Pancreas (tissue), 10 donors: Measurements from ENCODE around the gene EMC8. TPM values are rescaled to one million over a fixed set of nuclear protein-coding genes. Genes with fewer than 3 reads are reported as not detected.
A peak's percentile ranks its signal among the peaks of the same experiment; 100 is the strongest.

Source experiments
- ATAC-seq, 4 donors: fragments of 200-7000 bp; cut with Tn5 transposase; one replicate each; pipeline versions ENCODE4 v1.8.0 to v1.9.1; 2020; ENCODE audit warnings: mild to moderate bottlenecking in 4 of 4, moderate library complexity in 4 of 4
- DNase-seq, 6 donors: peaks; one replicate each; pipeline ENCODE4 v3.0.0-alpha.2; 2020
- FAIRE-seq: peaks from 2 replicates; lab custom pipeline; 2012; peaks lifted over from hg19 to GRCh38; lab: Jason Lieb, UNC
- H3K27ac ChIP-seq, 4 donors: fragments of 200-600 bp; sonication (generic); 1 replicate in 3 of 4; 2 replicates in 1 of 4; pipeline versions ENCODE4 v1.5.0 to v1.8.0; 2020
- H3K27me3 ChIP-seq, 4 donors: fragments of 200-600 bp; one replicate each; pipeline ENCODE4 v1.8.0; 2021
- H3K36me3 ChIP-seq, 3 donors: fragments of 200-600 bp; sonication (generic) in 1 of 3; one replicate each; pipeline versions ENCODE4 v1.5.0 to v1.8.0; 2020 to 2021
- H3K4me1 ChIP-seq, 3 donors: fragments of 200-600 bp; one replicate each; pipeline ENCODE4 v1.8.0; 2021
- H3K4me3 ChIP-seq, 4 donors: fragments of 200-600 bp; sonication (generic) in 2 of 4; one replicate each; pipeline versions ENCODE4 v1.5.0 to v1.8.0; 2020 to 2021
- H3K9me3 ChIP-seq, 4 donors: fragments of 200-600 bp; one replicate each; pipeline ENCODE4 v1.8.0; 2021
- WGBS, 2 donors: extraction: QIAGEN DNeasy Blood & Tissue Kit; methylation state at CpG; one replicate each; pipeline ENCODE4 v1.1.7; 2013; 5-methylcytosine and 5-hydroxymethylcytosine counted together
- intact Hi-C, 3 donors: fragments of 100-400 bp; cut with DNase I; formaldehyde crosslinking; loops; one replicate each; pipeline versions ENCODE4 v1.11.1 to v1.14.2; 2022
- polyA plus RNA-seq, 2 donors: library from polyadenylated mRNA; stranded (reverse); fragments of 200-250 nt; gene quantifications; one replicate each; pipeline ENCODE4 v1.2.3, GENCODE V29; 2013
- total RNA-seq, 6 donors: library from RNA; stranded (reverse); fragmentation: NEBNext Ultra II Directional in 4 of 6; extraction: Animal tissue kit (Norgen Biotek cat#: 25700) in 4 of 6; gene quantifications; one replicate each; pipeline versions ENCODE4 v1.2.1 to v1.2.4, GENCODE V29; 2021 to 2023
- TF ChIP-seq, protein P1 (sequence below), 4 donors: fragments of 200-600 bp; sonication (generic) in 3 of 4; IDR thresholded peaks; one replicate each; pipeline versions ENCODE4 v1.5.0 to v1.8.0; 2021; ENCODE audit warnings: antibody characterized with exemption in 4 of 4
- donor health status: healthy with polysubstance abuse.
- donor health status: DM: no; HTN: no; CAD: no; lungs with moderate emphysema.
- donor health status: DM: no; HTN: no; CAD: no.
- donor health status: control.
- donor health status: control.
- donor health status: Bipolar disorder and iron deficiency.
- donor health status: DM: yes; HTN: yes; CAD: no.
- donor health status: DM: no; HTN: no; CAD: no.
- donor health status: DM: no; HTN: no; CAD: no.
- donor health status: DM: yes; HTN: yes; CAD: no.

The EMC8 gene
- total and polyA plus RNA-seq, 8 donors = 6.8 to 14.2 (median 9.8) TPM

DNA sequence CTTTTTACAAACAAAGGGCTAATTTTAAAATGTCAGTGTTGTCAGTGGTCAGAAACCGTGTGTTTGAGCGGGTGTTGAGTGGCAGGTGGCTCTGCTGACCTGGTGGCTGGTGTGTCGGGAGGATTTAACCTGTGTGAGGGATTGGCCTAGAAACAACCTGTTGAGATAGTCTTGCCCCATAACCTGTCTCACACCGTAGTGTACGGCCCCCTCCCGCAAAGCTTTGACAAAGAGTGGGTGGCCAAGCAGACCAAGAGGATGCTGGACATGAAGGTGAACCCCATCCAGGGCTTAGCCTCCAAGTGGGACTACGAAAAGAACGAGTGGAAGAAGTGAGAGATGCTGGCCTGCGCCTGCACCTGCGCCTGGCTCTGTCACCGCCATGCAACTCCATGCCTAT is 7.2 kb upstream of the EMC8 start:
- Histone ChIP-seq H3K9me3 (no peaks in the 10 kb centered on the region), H3K4me1 (peaks cover 0 to under 1% (median 0%) of the 10 kb centered on the region in 3 donors), H3K4me3 (no peak overlapping the region), H3K27me3 (no peaks in the 10 kb centered on the region), H3K27ac (no peak overlapping the region), H3K36me3 (peaks cover 0 to 46% (median 22%) of the 10 kb centered on the region in 3 donors)
- intact Hi-C loops = no loop called here
- no peak for FAIRE-seq
- ATAC-seq = no peak
- DNase-seq = peak in 2 of 6 donors; percentile 9 to 15
- TF ChIP-seq, protein P1, sequence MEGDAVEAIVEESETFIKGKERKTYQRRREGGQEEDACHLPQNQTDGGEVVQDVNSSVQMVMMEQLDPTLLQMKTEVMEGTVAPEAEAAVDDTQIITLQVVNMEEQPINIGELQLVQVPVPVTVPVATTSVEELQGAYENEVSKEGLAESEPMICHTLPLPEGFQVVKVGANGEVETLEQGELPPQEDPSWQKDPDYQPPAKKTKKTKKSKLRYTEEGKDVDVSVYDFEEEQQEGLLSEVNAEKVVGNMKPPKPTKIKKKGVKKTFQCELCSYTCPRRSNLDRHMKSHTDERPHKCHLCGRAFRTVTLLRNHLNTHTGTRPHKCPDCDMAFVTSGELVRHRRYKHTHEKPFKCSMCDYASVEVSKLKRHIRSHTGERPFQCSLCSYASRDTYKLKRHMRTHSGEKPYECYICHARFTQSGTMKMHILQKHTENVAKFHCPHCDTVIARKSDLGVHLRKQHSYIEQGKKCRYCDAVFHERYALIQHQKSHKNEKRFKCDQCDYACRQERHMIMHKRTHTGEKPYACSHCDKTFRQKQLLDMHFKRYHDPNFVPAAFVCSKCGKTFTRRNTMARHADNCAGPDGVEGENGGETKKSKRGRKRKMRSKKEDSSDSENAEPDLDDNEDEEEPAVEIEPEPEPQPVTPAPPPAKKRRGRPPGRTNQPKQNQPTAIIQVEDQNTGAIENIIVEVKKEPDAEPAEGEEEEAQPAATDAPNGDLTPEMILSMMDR (IDR thresholded peaks at IDR 0.05) = no peak
- WGBS, 2 donors = 93 to 95% methylated on average over 11 of the region's 11 CpGs

DNA sequence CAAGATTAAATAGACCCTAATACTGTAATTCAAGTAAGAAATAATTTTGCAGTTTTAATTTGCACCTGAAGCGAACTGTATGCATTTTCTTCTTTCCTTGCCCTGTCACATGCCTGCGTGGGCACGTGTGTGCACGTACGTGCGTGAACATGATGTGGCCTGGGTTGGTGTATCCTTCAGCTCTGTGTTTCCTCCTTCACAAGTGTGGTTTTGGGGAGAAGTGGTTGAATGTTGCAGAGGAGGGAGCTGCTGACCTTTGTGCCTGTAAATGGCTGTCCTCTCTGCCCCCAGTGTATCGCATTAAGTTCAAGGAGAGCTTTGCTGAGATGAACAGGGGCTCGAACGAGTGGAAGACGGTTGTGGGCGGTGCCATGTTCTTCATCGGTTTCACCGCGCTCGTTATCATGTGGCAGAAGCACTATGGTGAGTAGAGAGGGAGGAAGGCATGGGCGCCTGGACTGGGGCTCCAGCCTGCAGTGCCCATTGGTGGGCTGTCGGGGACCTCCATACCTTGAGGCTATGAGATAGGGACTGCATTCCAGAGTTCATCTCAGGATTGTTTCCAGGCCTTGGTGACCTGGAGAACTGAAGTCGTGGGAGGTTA is 6.2 kb upstream of the EMC8 start:
- H3K36me3 ChIP-seq = peaks cover 0 to 47% (median 22%) of the 10 kb centered on the region in 3 donors
- intact Hi-C loops = no loop called here

DNA sequence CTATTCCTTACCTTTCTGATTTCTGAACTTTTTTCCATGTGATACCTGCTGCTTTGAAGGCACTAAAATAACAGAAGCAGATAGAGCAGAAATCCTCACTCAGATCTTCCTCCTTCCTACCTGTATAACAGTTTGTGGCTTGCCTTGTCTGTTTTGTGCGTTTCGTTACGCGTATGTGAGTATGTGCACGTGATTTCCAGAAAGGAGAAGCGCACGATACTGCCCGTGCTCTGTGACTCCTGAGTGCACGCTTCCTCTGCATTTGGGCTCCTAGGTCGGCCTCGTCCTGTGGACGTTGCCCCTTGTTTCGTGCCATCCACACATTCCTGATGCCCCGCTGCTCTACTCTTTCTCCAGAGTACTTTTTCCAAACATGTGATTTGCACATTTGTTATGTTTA is 4.2 kb upstream of the EMC8 start:
- intact Hi-C loops = no loop called here
- 73 to 74% methylated on average over 14 of the region's 14 CpGs for WGBS, 2 donors
- H3K4me1 ChIP-seq = peaks cover 8 to 12% (median 10%) of the 10 kb centered on the region in 3 donors
- peaks cover 0 to 47% (median 22%) of the 10 kb centered on the region in 3 donors for H3K36me3 ChIP-seq
- FAIRE-seq = no peak
- no peak for ATAC-seq
- no peaks in the 10 kb centered on the region for H3K9me3 ChIP-seq
- TF ChIP-seq, protein P1 (IDR thresholded peaks at IDR 0.05) = no peak
- H3K4me3 ChIP-seq = no peak overlapping the region
- H3K27me3 ChIP-seq = no peaks in the 10 kb centered on the region
- DNase-seq = peak in 1 of 6 donors; percentile 15
- H3K27ac ChIP-seq = no peak overlapping the region

More for the DNA sequence above, 6.2 kb upstream of the EMC8 start:
- Histone ChIP-seq H3K4me3 (no peak overlapping the region), H3K27me3 (no peaks in the 10 kb centered on the region), H3K27ac (no peak overlapping the region), H3K9me3 (no peaks in the 10 kb centered on the region), H3K4me1 (peaks cover 5 to 10% (median 7%) of the 10 kb centered on the region in 3 donors)
- peak in 2 of 6 donors; percentile 20 to 38 for DNase-seq
- WGBS, 2 donors = 81 to 83% methylated on average over 18 of the region's 18 CpGs
- no peak for ATAC-seq
- FAIRE-seq = no peak
- TF ChIP-seq, protein P1 (IDR thresholded peaks at IDR 0.05) = no peak

DNA sequence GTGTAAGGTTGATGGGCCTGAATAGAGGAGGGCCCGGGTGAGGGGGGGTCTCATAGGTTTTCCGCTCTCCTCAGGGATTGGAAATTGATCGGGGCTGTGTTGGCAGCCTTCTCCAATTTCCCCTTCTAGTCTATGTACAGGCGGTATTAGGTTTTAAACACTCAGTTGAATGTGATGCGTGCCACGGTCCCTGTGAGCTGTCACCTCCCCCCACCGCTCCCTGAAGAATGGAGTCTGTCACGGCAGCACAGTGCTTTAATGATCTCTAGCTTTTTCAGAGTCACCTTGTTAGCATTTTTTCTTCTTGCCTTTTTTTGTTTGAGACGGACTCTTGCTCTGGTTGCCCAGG is 951 bp upstream of the EMC8 start:
- Histone ChIP-seq H3K9me3 (no peaks in the 10 kb centered on the region), H3K27me3 (no peaks in the 10 kb centered on the region), H3K4me3 (peak overlapping the region; percentile 79 to 99 (median 88)), H3K4me1 (peaks cover 8 to 21% (median 18%) of the 10 kb centered on the region in 3 donors), H3K27ac (peak overlapping the region; percentile 72 to 86 (median 78)), H3K36me3 (peaks cover 0 to 35% (median 12%) of the 10 kb centered on the region in 3 donors)
- peak in 2 of 4 donors; percentile 1 to 4 for ATAC-seq
- 3 to 4% methylated on average over 9 of the region's 9 CpGs for WGBS, 2 donors
- intact Hi-C loops = no loop called here
- TF ChIP-seq, protein P1 (IDR thresholded peaks at IDR 0.05) = no peak
- no peak for DNase-seq
- no peak for FAIRE-seq

DNA sequence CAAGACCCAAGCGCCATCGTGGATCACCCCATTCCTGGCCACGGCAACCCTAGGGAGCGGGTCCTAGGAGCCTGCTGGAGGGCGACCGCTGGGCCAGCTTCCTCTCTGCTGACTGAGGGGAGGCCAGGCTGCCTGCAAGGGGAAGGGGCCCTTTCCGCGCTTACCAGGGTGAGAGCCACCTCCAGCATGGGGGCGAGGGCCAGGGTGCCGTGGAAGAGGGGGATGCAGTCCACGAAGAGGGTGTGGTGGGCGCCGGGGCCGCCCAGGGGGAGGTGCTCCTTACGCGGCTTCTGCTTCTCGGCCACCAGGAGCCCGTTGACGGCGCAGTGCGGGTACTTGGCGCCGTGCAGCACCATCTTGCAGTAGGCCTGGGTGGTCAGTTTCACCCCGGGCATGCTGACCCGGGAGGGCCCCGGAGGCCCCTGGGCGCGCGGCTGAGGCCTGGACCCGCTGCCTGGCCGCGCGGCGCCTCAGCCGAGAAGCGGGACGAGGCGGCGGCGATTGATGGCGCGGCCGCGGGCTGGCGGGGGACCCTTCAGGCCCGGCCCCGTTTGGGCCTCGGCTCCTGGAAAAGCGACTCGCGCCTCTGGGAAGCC is 345 bp downstream of the EMC8 start:
- ATAC-seq = peak; percentile 14 to 40 (median 24)
- Histone ChIP-seq H3K27me3 (no peaks in the 10 kb centered on the region), H3K36me3 (peaks cover 0 to 25% (median 2%) of the 10 kb centered on the region in 3 donors), H3K4me1 (peaks cover 8 to 21% (median 18%) of the 10 kb centered on the region in 3 donors), H3K9me3 (no peaks in the 10 kb centered on the region), H3K4me3 (peak overlapping the region; percentile 79 to 99 (median 88)), H3K27ac (peak overlapping the region in 2 of 4 donors; percentile 72 to 86)
- TF ChIP-seq, protein P1 (IDR thresholded peaks at IDR 0.05) = no peak
- intact Hi-C loops = no loop called here
- peak in 5 of 6 donors; percentile 26 to 81 (median 48) for DNase-seq
- no peak for FAIRE-seq
- 0 to 1% methylated on average over 43 to 51 of the region's 51 CpGs for WGBS, 2 donors
